ENCODE data around the gene NANOS1. TPM values are rescaled to one million over a fixed set of nuclear protein-coding genes. Genes with fewer than 3 reads are reported as not detected.

Gene NANOS1
- total RNA-seq, 5 donors from 2014 or later (not counting 1 experiment from before 2014, with no cell fraction given): 0.08 to 0.60 (median 0.38) TPM

DNA sequence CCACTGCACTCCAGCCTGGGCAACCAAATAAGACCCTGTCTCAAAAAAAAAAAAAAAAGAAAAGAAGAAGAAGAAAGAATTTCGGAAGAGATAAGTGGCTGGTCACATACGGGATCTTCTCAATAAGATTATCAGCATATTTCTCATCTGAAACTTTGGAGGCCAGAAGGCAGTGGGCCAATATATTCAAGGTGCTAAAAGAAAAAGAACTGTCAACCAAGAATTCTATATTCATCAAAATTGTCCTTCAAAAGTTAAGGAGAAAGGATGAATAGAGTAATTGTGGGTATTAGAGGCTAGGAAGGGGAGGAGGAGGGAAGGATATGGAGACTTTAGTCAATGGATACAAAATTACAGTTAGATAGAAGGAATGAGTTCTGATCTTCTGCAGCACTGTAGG lies 43.9 kb upstream of the NANOS1 start:
- Histone ChIP-seq H3K36me3 (ENCODE audit: control insufficient read depth in 2 of 2, extremely low read depth in 1 of 2, insufficient read depth in 1 of 2, low read length in 1 of 2) (no peaks in the 10 kb centered on the region), H3K9me3 (no peaks in the 10 kb centered on the region), H3K27ac (ENCODE audit: low read length) (no peak overlapping the region), H3K4me1 (ENCODE audit: control insufficient read depth in 1 of 2, extremely low read depth in 1 of 2, insufficient read depth in 2 of 2, low read length in 2 of 2) (no peaks in the 10 kb centered on the region), H3K4me3 (ENCODE audit: control insufficient read depth in 1 of 2, extremely low read depth in 1 of 2, low read length in 1 of 2) (no peak overlapping the region), H3K27me3 (replicated peaks in 1 of 2; ENCODE audit: control insufficient read depth in 2 of 2, extremely low read depth in 1 of 2, insufficient read depth in 2 of 2, low read length in 1 of 2) (peaks cover 0 to 6% of the 10 kb centered on the region in 2 experiments)
- WGBS (ENCODE audit: insufficient coverage): no CpG with 5 or more reads among the region's 2 CpGs
- Mint-ChIP-seq H3K36me3 (peaks cover 9% of the 10 kb centered on the region), H3K9me3 (peaks cover 8 to 18% (median 13%) of the 10 kb centered on the region in 3 donors), H3K27ac (no peak overlapping the region), H3K4me3 (no peak overlapping the region), H3K4me1 (peaks cover 4 to 12% (median 5%) of the 10 kb centered on the region in 3 donors), H3K27me3 (peaks cover 6 to 10% of the 10 kb centered on the region in 2 donors)
- POLR2A ChIA-PET: no interaction called here
- CTCF ChIA-PET: no interaction called here
- ATAC-seq (replicated peaks in 1 of 4) (no peak), DNase-seq (no peak)

DNA sequence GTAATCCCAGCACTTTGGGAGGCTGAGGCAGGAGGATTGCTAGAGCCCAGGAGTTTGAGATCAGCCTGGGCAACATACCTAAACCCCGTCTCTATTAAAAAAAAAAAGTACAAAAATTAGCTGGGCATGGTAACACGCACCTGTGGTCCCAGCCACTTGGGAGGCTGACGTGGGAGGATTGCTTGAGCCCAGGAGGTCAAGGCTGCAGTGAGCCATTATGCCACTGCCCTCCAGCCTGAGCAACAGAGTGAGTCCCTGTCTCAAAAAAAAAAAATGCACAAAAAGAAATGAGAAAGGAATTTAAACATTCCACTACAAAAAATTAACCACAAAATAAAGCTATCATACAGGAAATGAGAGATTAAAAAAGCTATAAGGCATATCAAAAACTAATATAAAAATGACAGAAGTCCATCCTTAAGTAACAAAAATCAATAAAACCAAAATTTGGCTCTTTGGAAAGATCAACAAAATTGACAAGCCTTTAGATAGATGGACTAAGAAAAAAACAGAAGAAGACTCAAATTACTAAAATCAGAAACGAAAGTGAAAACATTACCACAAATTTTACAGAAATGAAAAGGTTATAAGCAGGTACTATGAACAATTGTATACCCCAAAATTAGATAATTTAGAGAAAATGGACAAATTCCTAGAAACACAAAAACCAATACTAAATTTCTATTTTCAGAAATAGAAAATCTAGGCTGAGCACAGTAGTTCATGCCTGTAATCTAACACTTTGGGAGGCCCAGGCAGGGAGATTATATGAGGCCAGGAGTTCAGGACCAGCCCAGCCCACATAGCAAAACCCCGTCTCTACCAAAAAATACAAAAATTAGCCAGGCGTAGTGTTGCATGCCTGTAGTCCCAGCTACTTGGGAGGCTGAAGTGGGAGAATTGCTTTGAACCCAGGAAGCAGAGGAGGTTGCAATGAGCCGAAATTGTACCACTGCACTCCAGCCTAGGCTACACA lies 42.4 kb upstream of the NANOS1 start:
- no peak for ATAC-seq (replicated peaks in 1 of 4)
- Mint-ChIP-seq H3K9me3 (peaks cover 8 to 18% (median 13%) of the 10 kb centered on the region in 3 donors), H3K27me3 (peaks cover 3 to 7% of the 10 kb centered on the region in 2 donors), H3K4me1 (peaks cover 0 to 12% (median 5%) of the 10 kb centered on the region in 3 donors), H3K4me3 (no peak overlapping the region), H3K27ac (peak overlapping the region in 1 of 2 donors; percentile 50), H3K36me3 (peaks cover 9% of the 10 kb centered on the region)
- Histone ChIP-seq H3K4me1 (ENCODE audit: control insufficient read depth in 1 of 2, extremely low read depth in 1 of 2, insufficient read depth in 2 of 2, low read length in 2 of 2) (no peaks in the 10 kb centered on the region), H3K36me3 (ENCODE audit: control insufficient read depth in 2 of 2, extremely low read depth in 1 of 2, insufficient read depth in 1 of 2, low read length in 1 of 2) (no peaks in the 10 kb centered on the region), H3K27ac (ENCODE audit: low read length) (no peak overlapping the region), H3K4me3 (ENCODE audit: control insufficient read depth in 1 of 2, extremely low read depth in 1 of 2, low read length in 1 of 2) (no peak overlapping the region), H3K9me3 (no peaks in the 10 kb centered on the region), H3K27me3 (replicated peaks in 1 of 2; ENCODE audit: control insufficient read depth in 2 of 2, extremely low read depth in 1 of 2, insufficient read depth in 2 of 2, low read length in 1 of 2) (peaks cover 0 to under 1% of the 10 kb centered on the region in 2 experiments)
- WGBS (ENCODE audit: insufficient coverage): 61% methylated on average over 4 of the region's 7 CpGs
- ChIA-PET CTCF (no interaction called here), POLR2A (no interaction called here)
- DNase-seq: no peak

- no peaks in the 10 kb centered on the region for H3K4me1 ChIP-seq (ENCODE audit: control insufficient read depth in 1 of 2, extremely low read depth in 1 of 2, insufficient read depth in 2 of 2, low read length in 2 of 2)
- Mint-ChIP-seq H3K27ac (no peak overlapping the region), H3K9me3 (peaks cover 4 to 7% (median 6%) of the 10 kb centered on the region in 3 donors), H3K4me1 (peaks cover 0 to 12% (median 5%) of the 10 kb centered on the region in 3 donors), H3K36me3 (peaks cover 4% of the 10 kb centered on the region), H3K4me3 (no peak overlapping the region), H3K27me3 (peaks cover 0 to 7% of the 10 kb centered on the region in 2 donors)
- H3K9me3 ChIP-seq: no peaks in the 10 kb centered on the region
- no peak overlapping the region for H3K4me3 ChIP-seq (ENCODE audit: control insufficient read depth in 1 of 2, extremely low read depth in 1 of 2, low read length in 1 of 2)
- no peak overlapping the region for H3K27ac ChIP-seq (ENCODE audit: low read length)
- DNase-seq (no peak), ATAC-seq (replicated peaks in 1 of 4) (no peak)
- H3K36me3 ChIP-seq (ENCODE audit: control insufficient read depth in 2 of 2, extremely low read depth in 1 of 2, insufficient read depth in 1 of 2, low read length in 1 of 2): no peaks in the 10 kb centered on the region
- ChIA-PET CTCF (no interaction called here), POLR2A (no interaction called here)
- H3K27me3 ChIP-seq (replicated peaks in 1 of 2; ENCODE audit: control insufficient read depth in 2 of 2, extremely low read depth in 1 of 2, insufficient read depth in 2 of 2, low read length in 1 of 2): no peaks in the 10 kb centered on the region
- WGBS (ENCODE audit: insufficient coverage): no CpG with 5 or more reads among the region's 1 CpG
Measured at GRCh38 chr10:118990326-118990725, 39.2 kb upstream of the NANOS1 start.

- no peaks in the 10 kb centered on the region for H3K9me3 Mint-ChIP-seq
- no peaks in the 10 kb centered on the region for H3K36me3 Mint-ChIP-seq
- no peak overlapping the region for H3K27ac Mint-ChIP-seq
- no peak for DNase-seq
- ChIA-PET POLR2A (no interaction called here), CTCF (interaction anchor here in 1 of 2 donors (0.6 kb wide), 1 partner anchor 892 kb away, joined by 3 read pairs; no protein-coding TSS in a partner anchor)
- Histone ChIP-seq H3K4me3 (ENCODE audit: control insufficient read depth in 1 of 2, extremely low read depth in 1 of 2, low read length in 1 of 2) (no peak overlapping the region), H3K27me3 (replicated peaks in 1 of 2; ENCODE audit: control insufficient read depth in 2 of 2, extremely low read depth in 1 of 2, insufficient read depth in 2 of 2, low read length in 1 of 2) (no peaks in the 10 kb centered on the region), H3K36me3 (ENCODE audit: control insufficient read depth in 2 of 2, extremely low read depth in 1 of 2, insufficient read depth in 1 of 2, low read length in 1 of 2) (no peaks in the 10 kb centered on the region), H3K27ac (ENCODE audit: low read length) (no peak overlapping the region), H3K4me1 (ENCODE audit: control insufficient read depth in 1 of 2, extremely low read depth in 1 of 2, insufficient read depth in 2 of 2, low read length in 2 of 2) (no peaks in the 10 kb centered on the region), H3K9me3 (no peaks in the 10 kb centered on the region)
- peaks cover 2 to 7% of the 10 kb centered on the region in 2 donors for H3K27me3 Mint-ChIP-seq
- peaks cover 0 to 4% (median 0%) of the 10 kb centered on the region in 3 donors for H3K4me1 Mint-ChIP-seq
- no peak overlapping the region for H3K4me3 Mint-ChIP-seq
- 86% methylated on average over 1 of the region's 2 CpGs for WGBS (ENCODE audit: insufficient coverage)
- no peak for ATAC-seq (replicated peaks in 1 of 4)
Measured at GRCh38 chr10:118992496-118992895, 37.0 kb upstream of the NANOS1 start.

DNA sequence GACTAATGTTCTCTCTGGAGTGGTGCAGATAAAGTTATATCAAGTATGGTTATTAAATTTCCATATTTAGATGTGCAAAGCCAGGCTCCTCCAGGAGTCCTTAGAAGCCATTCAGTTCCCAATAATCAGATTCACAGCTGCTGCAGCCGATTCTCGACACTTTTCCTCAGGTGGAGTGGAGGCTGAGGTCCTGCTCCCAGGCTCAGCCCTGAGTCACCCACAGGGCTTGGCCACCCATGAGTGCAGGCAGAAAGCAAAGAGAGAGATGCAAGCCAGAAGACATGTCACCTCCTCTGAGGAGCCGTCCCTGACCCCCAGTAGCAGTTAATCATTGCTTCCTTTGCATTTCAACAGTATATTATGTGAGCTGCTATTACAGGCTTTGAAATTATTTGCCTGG lies 36.3 kb upstream of the NANOS1 start:
- no peak for DNase-seq
- Mint-ChIP-seq H3K4me1 (no peaks in the 10 kb centered on the region), H3K9me3 (no peaks in the 10 kb centered on the region), H3K27me3 (peaks cover 5 to 7% of the 10 kb centered on the region in 2 donors), H3K36me3 (no peaks in the 10 kb centered on the region), H3K27ac (no peak overlapping the region), H3K4me3 (no peak overlapping the region)
- Histone ChIP-seq H3K4me1 (ENCODE audit: control insufficient read depth in 1 of 2, extremely low read depth in 1 of 2, insufficient read depth in 2 of 2, low read length in 2 of 2) (no peaks in the 10 kb centered on the region), H3K27ac (ENCODE audit: low read length) (no peak overlapping the region), H3K4me3 (ENCODE audit: control insufficient read depth in 1 of 2, extremely low read depth in 1 of 2, low read length in 1 of 2) (no peak overlapping the region), H3K36me3 (ENCODE audit: control insufficient read depth in 2 of 2, extremely low read depth in 1 of 2, insufficient read depth in 1 of 2, low read length in 1 of 2) (no peaks in the 10 kb centered on the region), H3K27me3 (replicated peaks in 1 of 2; ENCODE audit: control insufficient read depth in 2 of 2, extremely low read depth in 1 of 2, insufficient read depth in 2 of 2, low read length in 1 of 2) (peaks cover 0 to 1% of the 10 kb centered on the region in 2 experiments), H3K9me3 (no peaks in the 10 kb centered on the region)
- CTCF ChIA-PET: interaction anchor here in 1 of 2 donors (0.6 kb wide), 1 partner anchor 1077 kb away, joined by 3 read pairs; no protein-coding TSS in a partner anchor
- ATAC-seq (replicated peaks in 1 of 4): no peak
- POLR2A ChIA-PET: no interaction called here
- WGBS (ENCODE audit: insufficient coverage): 88% methylated on average over 2 of the region's 3 CpGs

DNA sequence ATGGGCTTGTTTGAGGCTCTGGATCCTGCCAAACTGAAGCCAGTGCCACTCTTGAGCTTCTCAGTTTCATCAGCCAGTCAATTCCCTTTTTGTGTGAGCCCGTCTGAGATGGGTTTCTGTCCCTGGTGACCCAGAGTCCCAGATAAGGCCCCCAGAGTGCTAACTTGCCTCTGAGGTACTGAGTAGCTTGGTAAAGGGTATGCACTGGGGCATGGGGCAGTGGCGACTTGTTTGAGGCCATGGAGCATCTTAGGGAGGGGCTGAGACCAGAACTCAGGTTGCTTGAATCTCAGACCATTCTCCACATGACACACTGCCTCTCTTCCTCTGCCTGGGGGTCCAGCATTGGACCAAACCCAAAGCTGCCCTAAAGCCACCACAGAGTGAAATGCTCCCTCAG lies 35.2 kb upstream of the NANOS1 start:
- 100% methylated on average over 1 of the region's 2 CpGs for WGBS (ENCODE audit: insufficient coverage)
- Mint-ChIP-seq H3K27ac (no peak overlapping the region), H3K27me3 (peaks cover 3 to 10% of the 10 kb centered on the region in 2 donors), H3K4me3 (no peak overlapping the region), H3K36me3 (no peaks in the 10 kb centered on the region), H3K4me1 (no peaks in the 10 kb centered on the region), H3K9me3 (no peaks in the 10 kb centered on the region)
- Histone ChIP-seq H3K4me3 (ENCODE audit: control insufficient read depth in 1 of 2, extremely low read depth in 1 of 2, low read length in 1 of 2) (no peak overlapping the region), H3K27ac (ENCODE audit: low read length) (no peak overlapping the region), H3K27me3 (replicated peaks in 1 of 2; ENCODE audit: control insufficient read depth in 2 of 2, extremely low read depth in 1 of 2, insufficient read depth in 2 of 2, low read length in 1 of 2) (peaks cover 0 to 4% of the 10 kb centered on the region in 2 experiments), H3K9me3 (no peaks in the 10 kb centered on the region), H3K36me3 (ENCODE audit: control insufficient read depth in 2 of 2, extremely low read depth in 1 of 2, insufficient read depth in 1 of 2, low read length in 1 of 2) (no peaks in the 10 kb centered on the region), H3K4me1 (ENCODE audit: control insufficient read depth in 1 of 2, extremely low read depth in 1 of 2, insufficient read depth in 2 of 2, low read length in 2 of 2) (no peaks in the 10 kb centered on the region)
- CTCF ChIA-PET: no interaction called here
- DNase-seq: no peak
- ATAC-seq (replicated peaks in 1 of 4): no peak
- POLR2A ChIA-PET: no interaction called here
